NK-92 treated with Interleukin-12 subunit alpha and Interleukin-12 subunit beta, amount 100 ng/mL, for 24 hours (cell line): ENCODE results near the gene CACNA2D4.
"Not testable (repeated sequence)": the region's sequence is repeated elsewhere in the genome, so short reads cannot be mapped to it uniquely, and the experiment has no call there.

ENCODE experiments used
- DNase-seq: peaks from one replicate; lab custom pipeline; 2025; lab: John Stamatoyannopoulos, UW

The CACNA2D4 gene

DNA sequence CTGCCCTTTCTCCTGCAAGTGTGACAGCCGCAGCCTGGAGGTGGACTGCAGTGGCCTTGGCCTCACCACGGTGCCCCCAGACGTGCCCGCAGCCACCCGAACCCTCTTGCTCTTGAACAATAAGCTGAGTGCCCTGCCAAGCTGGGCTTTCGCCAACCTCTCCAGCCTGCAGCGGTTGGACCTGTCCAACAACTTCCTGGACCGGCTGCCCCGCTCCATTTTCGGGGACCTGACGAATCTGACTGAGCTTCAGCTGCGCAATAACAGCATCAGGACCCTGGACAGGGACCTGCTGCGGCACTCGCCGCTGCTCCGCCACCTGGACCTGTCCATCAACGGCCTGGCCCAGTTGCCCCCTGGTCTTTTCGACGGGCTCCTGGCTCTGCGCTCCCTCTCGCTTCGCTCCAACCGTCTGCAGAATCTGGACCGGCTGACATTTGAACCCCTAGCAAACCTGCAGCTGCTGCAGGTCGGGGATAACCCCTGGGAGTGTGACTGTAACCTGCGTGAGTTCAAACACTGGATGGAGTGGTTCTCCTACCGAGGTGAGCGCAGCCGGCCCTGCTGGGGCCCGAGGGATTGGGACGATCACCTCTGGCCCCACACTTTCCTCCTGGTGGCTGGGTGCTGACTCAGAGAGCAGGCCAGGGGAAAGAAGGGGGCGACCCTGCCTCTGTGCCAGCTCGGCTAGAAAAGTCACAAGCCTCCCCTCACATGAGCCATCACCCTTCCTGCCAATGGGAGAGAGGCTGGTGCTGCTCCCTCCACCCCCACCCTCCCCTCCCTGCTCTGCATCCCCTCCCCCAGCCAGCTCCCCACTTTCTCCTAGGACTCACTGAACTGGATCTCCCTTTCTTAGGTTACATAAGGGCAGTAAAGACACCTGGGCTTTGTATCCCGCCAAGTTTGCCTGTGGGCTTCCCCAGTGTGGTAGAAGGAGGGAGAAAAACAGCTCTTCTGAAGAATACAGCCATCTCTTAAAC, 87.2 kb downstream of the CACNA2D4 start:
- no peak for DNase-seq

DNA sequence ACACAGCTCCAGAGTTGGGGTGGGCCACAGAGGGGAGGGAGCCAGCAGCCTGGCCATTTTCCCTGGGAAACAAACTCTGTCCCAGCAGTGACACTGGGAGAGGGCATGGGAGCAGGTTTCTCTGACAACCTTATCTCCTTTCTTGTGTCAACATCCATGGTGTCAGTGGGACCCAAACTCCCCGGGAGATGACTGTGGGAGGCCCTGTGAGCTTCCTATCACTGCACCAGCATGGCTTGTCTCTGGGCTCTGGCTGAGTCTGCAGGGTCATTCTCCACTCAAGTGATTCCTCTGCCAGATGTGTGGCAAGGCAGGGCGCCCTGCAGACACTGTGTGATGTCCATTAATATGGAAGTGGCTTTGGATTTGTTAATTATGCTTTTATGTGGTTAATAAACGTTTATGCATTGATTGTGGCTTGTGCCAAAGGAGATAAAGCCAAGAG, 88.0 kb downstream of the CACNA2D4 start:
- no peak for DNase-seq

DNA sequence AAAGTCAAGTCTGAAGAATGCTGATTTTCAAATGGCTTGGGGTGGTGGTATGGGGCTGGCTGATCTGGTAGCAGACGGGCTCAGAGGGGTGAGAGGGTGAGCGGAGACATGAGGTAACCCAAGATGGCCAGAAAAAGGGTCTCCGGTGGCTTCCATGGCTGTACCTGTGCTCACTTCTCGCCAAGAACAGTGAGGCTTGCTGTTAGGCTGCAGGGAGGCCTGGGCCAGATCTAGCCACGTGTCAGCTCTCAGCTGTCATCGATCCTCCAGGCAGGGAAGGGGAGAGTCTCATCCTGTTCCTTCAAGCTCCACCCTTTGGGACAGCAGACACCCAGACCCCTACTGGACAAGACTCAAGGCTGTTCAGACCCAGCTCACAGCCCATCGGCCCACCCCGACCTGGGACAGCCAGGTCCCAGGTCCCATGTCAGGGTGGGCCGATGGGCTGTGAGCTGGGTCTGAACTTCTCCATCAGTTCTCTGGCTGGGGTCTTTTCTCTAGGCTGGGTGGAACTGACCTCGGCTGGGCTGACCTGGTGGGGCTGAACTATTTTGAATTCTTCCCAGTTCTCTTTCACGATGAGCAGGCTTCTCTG, 89.0 kb downstream of the CACNA2D4 start:
- no peak for DNase-seq

DNA sequence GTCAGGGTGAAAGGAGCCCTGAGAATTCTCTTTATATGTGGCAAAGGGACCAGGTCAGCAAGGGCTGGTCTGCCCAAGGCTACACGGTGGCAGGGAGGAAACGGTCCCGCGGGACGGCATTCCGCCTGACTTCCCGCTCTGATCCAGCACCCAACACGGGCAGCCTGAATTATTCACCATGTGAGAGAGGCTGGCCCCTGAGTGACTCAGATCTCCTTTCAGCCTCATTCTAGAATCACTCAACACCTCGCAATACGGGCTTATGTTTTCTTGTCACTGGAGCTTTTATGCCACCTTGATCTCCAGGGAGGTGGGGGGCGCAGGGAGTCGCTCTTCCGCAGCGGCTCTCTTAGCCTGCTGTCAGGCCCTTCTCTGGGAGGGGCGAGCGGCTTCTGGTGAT, 89.6 kb downstream of the CACNA2D4 start:
- no peak for DNase-seq

DNA sequence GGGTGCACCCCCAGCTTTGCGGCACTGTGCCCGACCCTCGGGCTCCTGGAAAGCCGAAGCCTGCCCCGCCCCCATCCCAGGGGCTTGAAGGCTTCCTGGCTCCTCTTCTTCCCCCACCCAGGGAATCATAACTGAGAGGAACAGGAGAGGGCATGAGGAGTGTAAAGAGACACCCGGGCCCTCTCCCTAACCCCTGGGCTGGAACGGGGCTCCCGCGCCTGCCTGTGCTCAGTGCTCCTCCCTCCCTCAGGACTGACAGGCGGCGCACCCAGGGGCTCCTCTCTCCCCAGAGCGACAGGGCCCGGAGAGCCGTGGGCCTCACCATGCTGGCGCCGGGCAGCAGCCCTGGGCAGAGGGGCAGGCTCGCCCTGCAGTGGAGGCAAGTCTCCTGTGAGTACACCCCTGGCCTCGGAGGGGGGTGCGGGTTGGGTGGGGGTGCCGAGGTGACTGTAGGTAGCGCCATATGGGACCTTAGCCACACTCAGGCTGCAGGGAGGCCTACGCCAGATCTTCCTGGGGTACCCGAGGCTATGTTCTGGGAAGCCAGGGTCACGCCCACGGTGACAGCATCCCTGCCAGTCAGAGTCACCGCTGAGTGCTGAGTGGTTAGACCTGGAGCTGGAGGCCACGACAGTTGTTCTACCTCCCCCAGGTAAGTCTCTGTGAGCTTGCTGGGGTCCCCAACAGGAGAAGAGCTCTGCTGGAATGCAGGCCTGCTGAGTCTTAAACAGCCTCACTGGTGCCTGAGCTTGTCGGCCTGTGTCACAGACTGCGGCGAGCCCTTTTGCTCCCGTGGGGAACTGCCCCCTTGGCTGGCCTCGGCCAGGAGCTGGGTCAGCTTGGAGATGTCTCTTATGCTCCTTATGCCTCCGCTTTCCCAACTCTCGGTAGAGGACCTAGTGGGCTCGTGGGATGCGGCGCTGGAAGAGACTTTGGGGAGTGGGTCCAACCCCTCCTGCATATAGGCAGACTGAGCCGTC, 90.3 kb downstream of the CACNA2D4 start:
- DNase-seq, result no peak

DNA sequence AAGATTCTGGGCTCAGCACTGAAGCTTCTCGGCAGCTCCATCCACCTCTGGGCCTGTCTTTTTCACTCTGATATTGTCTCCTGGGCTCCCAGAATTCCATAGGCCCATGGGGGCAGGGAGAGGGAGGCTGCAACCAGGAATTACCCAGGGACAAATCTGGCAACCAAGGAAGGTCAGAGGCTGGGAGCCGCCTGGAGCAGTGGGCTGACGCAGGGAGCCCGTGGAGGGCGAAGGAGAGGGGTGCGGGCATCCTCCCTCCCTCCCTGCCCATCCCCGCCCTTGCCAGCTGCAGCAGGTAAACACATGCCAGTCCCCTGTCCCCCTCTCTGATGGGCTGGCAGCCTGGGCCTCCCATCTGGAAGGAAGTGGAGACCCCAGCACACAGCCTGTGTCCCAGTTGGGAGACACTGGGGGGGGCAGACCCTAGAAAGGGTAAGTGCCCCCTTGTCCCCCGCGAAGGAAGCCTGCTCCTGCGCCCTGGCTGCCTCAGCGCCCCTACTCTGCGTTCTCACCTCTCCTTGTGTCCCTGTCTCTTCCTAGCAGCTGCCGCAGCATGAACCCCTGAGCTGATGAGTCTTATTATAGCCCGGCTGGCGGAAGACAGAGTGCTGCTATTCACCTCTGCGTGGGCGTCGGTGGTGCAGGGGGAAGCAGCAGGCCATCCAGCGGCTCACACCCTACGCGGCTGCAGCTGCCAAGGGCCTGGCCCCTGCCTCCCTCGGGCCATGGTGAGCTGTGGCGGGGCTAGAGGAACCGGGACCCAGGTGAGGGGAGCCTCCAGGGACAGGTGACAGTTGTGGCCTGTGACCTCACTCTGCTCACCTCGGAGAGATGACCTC, 91.4 kb downstream of the CACNA2D4 start:
- DNase-seq, result no peak

DNA sequence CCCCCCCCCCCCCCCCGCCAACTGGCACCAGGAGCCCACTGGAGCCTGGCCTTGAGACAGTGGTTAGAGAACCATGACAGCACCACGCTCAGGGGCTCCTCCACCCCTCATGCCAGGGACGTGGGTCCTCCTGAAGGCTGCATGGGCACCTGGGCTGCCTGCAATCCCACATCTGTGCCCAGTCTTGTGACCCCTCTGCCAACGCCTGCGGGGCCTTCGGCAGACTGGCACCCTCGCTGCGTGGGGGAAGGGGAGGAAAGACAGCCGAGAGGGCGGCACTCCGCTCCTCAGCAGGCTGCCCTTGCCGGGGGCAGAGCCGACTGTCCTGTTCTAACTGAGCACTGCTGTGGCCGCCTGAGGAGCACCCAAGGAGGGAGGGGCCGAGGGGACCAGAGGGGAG, 92.1 kb downstream of the CACNA2D4 start:
- DNase-seq, result no peak

DNA sequence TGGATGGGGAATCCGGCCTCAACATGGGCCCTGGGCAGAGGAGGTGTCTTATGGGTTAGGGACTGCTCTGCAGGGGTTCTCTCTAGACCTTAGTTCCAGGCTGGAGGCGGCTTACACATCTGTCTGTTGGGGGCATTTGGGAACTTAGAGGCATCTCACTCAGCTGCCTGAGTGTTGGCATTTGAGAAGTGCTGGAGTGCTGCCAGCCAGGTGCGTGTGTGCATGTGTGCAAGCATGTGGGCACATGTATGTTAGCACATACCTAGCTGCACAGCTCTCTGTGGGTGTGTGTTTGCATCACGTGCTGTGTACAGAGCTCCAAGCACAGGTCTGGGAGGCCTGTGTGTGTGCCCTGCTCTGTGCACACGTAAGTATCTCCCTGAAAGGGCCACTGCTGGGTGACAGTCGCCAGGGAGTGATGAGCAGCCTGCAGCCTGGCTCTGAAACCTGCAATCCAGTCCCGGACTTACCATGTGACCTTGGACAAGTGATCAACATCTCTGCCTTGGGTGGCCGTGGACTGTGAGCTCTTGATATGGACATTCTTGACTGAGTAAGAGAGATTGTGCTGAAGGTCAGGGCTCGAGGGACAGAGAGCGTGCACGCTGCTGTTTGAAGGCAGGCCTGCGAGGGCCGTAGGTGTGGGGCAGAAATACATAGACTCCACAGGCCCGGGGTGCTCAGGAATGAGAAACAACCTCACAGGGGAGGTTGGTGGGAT, 92.9 kb downstream of the CACNA2D4 start:
- DNase-seq, result no peak

DNA sequence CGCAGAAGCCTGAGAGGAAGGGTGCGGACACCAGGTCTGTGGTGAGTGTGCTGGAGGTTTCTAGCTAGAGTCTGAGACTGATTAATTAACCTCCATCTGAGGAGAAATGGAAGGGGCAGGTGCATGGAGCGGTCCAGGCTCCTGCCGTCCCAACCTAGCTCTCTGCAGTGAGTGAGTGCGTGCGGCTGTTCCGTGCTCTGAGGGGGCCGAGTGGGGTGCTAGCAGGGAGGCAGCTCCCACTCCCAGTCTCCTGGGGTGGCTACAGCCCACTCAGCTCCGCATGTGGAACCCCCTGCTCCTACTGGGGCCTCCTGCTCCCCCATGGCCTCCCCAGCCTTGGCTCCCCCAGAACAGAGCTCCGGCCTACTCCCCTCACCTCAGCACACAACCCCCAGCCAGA, 95.2 kb downstream of the CACNA2D4 start:
- DNase-seq, result no peak

DNA sequence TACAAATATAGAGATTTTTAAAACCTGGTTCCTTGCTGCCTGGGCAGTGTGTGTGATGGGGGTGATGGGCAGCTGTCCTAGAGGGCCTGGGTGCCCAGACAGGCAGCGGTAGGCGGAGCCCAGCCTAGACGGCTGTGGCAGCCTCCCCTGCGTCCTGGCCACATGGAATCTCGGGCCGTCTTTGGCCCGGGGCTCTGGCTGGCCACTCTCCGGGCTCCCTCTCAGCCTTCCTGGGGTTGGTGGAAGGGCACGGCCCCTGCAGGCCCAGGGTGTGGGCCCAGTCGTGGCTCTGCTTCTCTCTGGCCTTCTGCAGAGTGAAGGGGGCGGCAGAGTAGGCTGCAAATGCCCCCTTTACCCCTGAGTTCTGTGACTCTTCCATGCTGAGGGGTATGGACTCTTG, 95.8 kb downstream of the CACNA2D4 start:
- no peak for DNase-seq

DNA sequence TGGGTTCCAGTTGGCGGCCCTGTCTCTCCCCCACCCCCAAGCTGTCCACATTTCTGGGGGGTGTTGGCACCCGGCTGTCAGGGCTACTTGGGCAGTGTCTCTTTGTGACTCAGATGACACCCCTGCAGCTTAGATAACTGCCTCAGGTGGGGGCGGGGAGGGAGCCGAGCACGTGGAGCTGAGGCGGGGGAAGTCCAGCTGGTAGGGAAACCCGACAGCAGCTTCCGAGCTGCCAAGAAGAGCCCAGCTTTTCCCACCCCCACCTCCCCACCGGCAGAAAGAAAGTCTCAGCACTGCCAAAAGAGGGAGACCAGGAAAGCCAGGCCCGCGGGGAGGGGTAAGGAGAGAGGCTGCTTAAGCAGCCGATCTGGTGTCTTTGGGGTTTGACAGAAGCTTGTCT, 96.6 kb downstream of the CACNA2D4 start:
- no peak for DNase-seq

DNA sequence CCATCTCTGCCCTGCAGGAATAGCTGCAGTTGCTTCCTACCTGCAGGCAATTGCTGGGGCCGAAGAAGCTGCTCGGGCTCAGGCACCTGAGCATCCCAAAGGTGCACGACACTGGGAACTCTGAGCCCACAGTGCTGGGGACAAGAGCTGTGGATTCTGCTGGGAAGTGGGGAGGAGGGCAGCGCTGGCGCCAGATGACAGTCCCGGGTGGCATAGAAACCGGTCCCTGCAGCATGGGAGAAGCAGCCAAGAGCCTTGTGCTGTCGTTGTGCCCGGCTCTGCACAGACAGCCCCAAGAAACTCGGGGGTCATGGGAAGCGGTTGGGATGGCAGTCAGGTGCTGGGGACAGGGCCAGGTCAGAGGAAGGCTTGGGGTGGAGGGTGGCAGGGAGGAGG, 97.6 kb downstream of the CACNA2D4 start:
- DNase-seq, result no peak

DNA sequence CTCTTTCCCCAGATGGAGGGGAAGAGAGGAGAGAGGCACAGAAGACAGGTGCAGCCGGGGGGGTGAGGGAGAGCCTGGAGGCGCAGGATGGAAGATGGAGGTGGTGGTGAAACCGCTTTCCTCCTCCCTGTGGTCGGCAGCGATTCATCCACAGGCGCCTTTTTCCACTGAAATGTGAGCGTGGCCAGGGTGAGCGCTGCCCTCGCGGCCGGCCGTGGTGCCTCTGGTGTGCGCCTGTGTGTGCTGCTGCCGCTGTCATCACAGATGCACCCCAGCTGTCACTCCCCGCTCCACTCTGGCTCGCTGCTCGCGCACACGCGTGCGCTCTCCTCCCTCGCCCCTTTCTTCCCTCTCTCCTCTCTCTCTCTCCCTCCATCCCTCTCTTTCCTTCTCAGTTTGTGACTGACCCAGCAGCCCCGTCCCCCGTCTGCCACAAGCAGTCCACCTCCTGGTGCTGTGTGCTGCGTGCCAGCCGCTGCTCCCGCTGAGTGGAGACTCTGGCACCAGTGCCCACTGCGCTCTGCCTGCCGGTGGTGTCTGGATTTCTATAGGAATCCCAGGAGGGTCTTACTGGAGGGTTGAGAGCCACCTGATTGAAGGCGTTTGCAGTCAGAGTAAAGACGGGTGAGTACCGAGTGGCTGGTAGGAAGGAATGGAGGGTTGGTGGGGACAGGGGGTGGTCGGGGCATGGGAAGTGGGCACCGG, 98.1 kb downstream of the CACNA2D4 start, which contains the start of gene LRTM2:
Gene LRTM2 (plus strand): TSS at position 375 of the 705 bp plus-strand sequence. CDS start 7,584 bp downstream, outside the sequence.
- no peak for DNase-seq

DNA sequence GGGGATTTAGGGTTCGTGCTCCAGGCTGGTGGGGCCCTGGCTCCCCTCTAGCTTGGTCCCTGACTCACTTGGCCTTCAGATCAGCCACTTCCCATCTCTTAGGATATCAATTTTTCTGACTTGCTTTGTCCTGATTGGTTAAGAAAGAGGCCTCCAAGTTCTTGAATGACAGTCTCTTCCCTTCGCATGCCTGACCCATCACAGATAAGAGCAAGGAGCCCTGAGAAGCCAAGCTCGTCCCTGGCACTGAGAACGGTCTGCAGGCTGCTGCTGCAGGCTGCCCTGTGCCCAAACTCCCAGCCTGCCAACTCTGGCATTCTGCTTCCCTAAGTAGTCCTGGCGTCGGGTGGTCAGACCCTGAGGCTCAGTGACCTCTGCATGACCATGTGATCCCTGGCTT, 98.9 kb downstream of the CACNA2D4 start:
- DNase-seq, result no peak

DNA sequence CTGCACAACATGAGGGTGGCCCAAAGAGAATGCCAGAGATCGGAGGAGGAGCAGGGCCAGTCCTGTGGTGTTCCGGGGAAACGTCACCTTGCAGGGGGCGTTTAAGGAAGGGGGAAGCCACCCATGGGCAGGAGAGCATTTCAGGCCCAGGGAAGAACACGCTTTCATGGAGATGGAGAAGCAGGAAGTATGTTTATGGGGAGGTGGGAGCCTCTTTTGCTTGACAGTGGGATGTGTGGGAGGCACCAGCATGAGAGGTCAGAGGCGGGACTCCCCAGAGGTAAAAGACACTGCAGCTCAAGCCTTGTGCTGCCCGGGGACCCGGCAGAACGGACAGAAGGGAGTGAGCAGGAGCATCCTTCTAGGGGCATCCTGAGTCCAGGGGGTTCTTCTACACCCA, 99.4 kb downstream of the CACNA2D4 start:
- DNase-seq, result no peak

DNA sequence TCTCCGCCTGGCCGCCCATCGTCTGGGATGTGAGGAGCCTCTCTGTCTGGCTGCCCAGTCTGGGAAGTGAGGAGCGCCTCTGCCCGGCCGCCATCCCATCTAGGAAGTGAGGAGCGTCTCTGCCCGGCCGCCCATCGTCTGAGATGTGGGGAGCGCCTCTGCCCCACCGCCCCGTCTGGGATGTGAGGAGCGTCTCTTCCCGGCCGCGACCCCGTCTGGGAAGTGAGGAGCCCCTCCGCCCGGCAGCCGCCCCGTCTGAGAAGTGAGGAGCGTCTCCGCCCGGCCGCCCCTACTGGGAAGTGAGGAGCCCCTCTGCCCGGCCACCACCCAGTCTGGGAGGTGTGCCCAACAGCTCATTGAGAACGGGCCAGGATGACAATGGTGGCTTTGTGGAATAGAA, 100.5 kb downstream of the CACNA2D4 start:
- DNase-seq, result not testable (repeated sequence)

DNA sequence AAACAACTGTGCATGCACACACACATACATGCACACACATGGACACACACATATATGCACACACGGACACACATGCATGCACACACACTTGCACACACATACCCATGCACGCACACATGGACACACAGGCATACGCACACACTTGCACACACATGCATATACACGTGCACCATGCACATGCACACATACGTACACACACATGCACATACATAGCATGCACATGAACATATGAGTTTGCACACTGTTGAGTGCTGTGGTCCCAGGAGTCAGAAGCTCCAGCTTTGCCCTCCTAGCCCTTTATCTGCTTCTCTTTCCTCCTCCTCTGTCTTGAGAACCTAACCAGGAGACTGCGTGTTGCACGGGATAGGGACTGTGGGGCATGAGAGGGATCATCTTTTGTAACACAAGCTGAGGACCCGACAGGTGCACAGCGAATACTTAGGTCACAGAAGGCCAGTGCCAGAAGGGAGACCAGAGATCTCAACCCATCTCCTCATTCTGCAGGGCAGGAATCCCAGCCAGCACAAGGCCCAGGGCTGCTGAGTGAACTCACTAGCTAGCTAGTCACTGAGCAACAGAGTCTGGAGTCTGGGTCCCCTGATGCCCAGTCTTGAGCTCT, 101.6 kb downstream of the CACNA2D4 start:
- DNase-seq, result no peak

DNA sequence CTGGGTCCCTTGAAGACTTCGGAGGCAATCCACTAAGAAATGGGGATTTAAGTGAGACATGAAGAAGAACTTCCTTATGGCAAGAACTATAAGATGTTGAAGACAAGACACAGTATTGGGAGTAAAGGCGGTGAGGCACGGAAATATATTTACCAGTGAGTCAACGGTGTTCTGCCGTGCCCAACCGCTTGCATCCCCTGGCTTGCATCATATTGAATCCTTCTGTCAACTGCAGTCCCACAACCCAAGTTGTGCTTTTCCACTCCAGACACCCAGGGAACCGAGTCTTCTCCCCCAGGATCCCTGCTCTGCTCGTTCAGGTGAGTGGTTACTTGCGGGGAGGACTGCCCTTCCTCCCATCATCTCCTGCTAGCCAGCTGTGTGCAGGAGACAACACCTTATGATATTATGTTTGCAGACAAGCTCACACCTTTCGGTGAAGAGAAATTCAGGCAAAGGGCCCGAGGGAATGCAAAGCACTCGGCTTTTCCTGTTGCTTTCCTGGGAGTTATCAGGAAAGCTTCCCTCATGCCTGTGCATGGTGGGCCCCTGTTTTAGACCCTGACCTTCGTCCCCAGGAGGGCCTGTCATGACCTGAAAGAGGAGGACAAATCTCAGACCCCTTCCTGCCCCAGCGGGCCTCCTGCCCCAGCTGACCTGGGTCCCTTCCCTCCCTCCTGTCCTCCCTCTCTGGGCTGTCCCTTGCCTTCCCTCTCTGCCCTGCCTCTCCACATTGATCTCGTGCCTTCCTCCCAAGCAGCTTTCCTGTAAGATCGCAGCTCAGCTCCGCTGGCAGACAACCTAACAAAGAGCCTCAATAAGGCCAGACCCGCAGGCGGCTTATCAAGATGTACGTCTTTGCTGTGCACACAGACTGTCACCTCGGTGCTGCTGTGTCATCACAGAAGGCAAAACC, 102.4 kb downstream of the CACNA2D4 start:
- DNase-seq, result no peak
